Cardiac fibroblast (primary cell): Measurements from ENCODE around the gene LAX1.
A peak's percentile ranks its signal among the peaks of the same experiment; 100 is the strongest.

Source experiments
- DNase-seq, 2 donors: peaks; one replicate each; pipeline versions ENCODE4 v3.0.0 to v3.0.0-alpha.2; 2010; ENCODE audit warnings: low read depth in 2 of 2
- H3K4me3 ChIP-seq, 2 donors: replicated peaks in 1 of 2; 1 replicate in 1 of 2; 2 replicates in 1 of 2; pipeline ENCODE4 v1.5.1; 2011; ENCODE audit warnings: low read depth in 2 of 2, low read length in 2 of 2, mild to moderate bottlenecking in 2 of 2, moderate library complexity in 1 of 2
- CTCF ChIP-seq: IDR thresholded peaks from one replicate; pipeline ENCODE4 v1.5.1; 2011; ENCODE audit warnings: low read depth, mild to moderate bottlenecking, low read length, inconsistent platforms

Gene LAX1

GRCh38 chr1:203769505-203770343, 4.7 kb downstream of the LAX1 start:
- H3K4me3 ChIP-seq: no peak overlapping the region

GRCh38 chr1:203771901-203772301, 6.9 kb downstream of the LAX1 start:
- no peak for TF ChIP-seq CTCF
- H3K4me3 ChIP-seq: no peak overlapping the region
- peak; percentile 19 to 62 for DNase-seq

More at GRCh38 chr1:203769505-203770343, 4.7 kb downstream of the LAX1 start:
- peak; percentile 91 to 96 for DNase-seq
- TF ChIP-seq CTCF: no peak

GRCh38 chr1:203772836-203773235, 7.9 kb downstream of the LAX1 start:
- DNase-seq: no peak
- no peak overlapping the region for H3K4me3 ChIP-seq
- no peak for TF ChIP-seq CTCF

GRCh38 chr1:203776636-203777035, 11.7 kb downstream of the LAX1 start:
- no peak for DNase-seq
- H3K4me3 ChIP-seq: no peak overlapping the region
- TF ChIP-seq CTCF: no peak

- no peak for TF ChIP-seq CTCF
- no peak overlapping the region for H3K4me3 ChIP-seq
- DNase-seq: no peak
Observed at GRCh38 chr1:203777596-203777995, 12.6 kb downstream of the LAX1 start.

GRCh38 chr1:203778146-203778545, 13.2 kb downstream of the LAX1 start:
- no peak overlapping the region for H3K4me3 ChIP-seq
- no peak for DNase-seq
- TF ChIP-seq CTCF: no peak
